GM18867 (cell line): ENCODE measurements around the gene TMPRSS11B.
"Not testable (repeated sequence)": the region's sequence is repeated elsewhere in the genome, so short reads cannot be mapped to it uniquely, and the experiment has no call there.

Source experiments
- ATAC-seq: cut with Tn5 transposase; IDR thresholded peaks from one replicate; pipeline ENCODE4 v1.9.1; 2021; ENCODE audit warnings: mild to moderate bottlenecking, moderate library complexity; ENCODE audit not compliant: unreplicated experiment

TMPRSS11B gene

GRCh38 chr4:68245594-68245993, at the start of gene TMPRSS11B:
TSS of gene TMPRSS11B (minus strand) at chr4:68245694. CDS start at chr4:68245558, 136 bp downstream.
- ATAC-seq: no peak

GRCh38 chr4:68291256-68291655, 45.8 kb upstream of the TMPRSS11B start:
- no peak for ATAC-seq

- no peak for ATAC-seq
Measured at GRCh38 chr4:68288393-68288740, 42.9 kb upstream of the TMPRSS11B start.

- no peak for ATAC-seq
Measured at GRCh38 chr4:68287704-68288392, 42.4 kb upstream of the TMPRSS11B start.

- ATAC-seq: no peak
Measured at GRCh38 chr4:68283714-68284113, 38.2 kb upstream of the TMPRSS11B start.

- no peak for ATAC-seq
Measured at GRCh38 chr4:68283095-68283494, 37.6 kb upstream of the TMPRSS11B start.

- ATAC-seq: not testable (repeated sequence)
Measured at GRCh38 chr4:68281796-68282740, 36.6 kb upstream of the TMPRSS11B start.

- no peak for ATAC-seq
Measured at GRCh38 chr4:68278029-68278428, 32.5 kb upstream of the TMPRSS11B start.

GRCh38 chr4:68277627-68278026, 32.1 kb upstream of the TMPRSS11B start:
- ATAC-seq: no peak

- ATAC-seq: peak; percentile 52
Measured at GRCh38 chr4:68272860-68273259, 27.4 kb upstream of the TMPRSS11B start.

- peak; percentile 39 for ATAC-seq
Measured at GRCh38 chr4:68272380-68272779, 26.9 kb upstream of the TMPRSS11B start.

GRCh38 chr4:68271851-68272357, 26.4 kb upstream of the TMPRSS11B start:
- peak; percentile 76 for ATAC-seq

GRCh38 chr4:68267433-68267944, 22.0 kb upstream of the TMPRSS11B start:
- no peak for ATAC-seq

GRCh38 chr4:68264875-68265565, 19.5 kb upstream of the TMPRSS11B start:
- no peak for ATAC-seq

GRCh38 chr4:68259191-68259590, 13.7 kb upstream of the TMPRSS11B start:
- no peak for ATAC-seq

- no peak for ATAC-seq
Measured at GRCh38 chr4:68257719-68258118, 12.2 kb upstream of the TMPRSS11B start.

- no peak for ATAC-seq
Measured at GRCh38 chr4:68256284-68256683, 10.8 kb upstream of the TMPRSS11B start.

- ATAC-seq: no peak
Measured at GRCh38 chr4:68250151-68250930, 4.8 kb upstream of the TMPRSS11B start.

- peak; percentile 78 for ATAC-seq
Measured at GRCh38 chr4:68249434-68249833, 3.9 kb upstream of the TMPRSS11B start.

GRCh38 chr4:68240620-68241019, 4.9 kb downstream of the TMPRSS11B start:
- no peak for ATAC-seq
